ENCODE results near the gene GNAL. TPM values are rescaled to one million over a fixed set of nuclear protein-coding genes. Genes with fewer than 3 reads are reported as not detected.

The GNAL gene
- total and polyA plus RNA-seq, 3 donors from 2014 or later, result 11.6 to 12.8 (median 12.1) TPM

DNA sequence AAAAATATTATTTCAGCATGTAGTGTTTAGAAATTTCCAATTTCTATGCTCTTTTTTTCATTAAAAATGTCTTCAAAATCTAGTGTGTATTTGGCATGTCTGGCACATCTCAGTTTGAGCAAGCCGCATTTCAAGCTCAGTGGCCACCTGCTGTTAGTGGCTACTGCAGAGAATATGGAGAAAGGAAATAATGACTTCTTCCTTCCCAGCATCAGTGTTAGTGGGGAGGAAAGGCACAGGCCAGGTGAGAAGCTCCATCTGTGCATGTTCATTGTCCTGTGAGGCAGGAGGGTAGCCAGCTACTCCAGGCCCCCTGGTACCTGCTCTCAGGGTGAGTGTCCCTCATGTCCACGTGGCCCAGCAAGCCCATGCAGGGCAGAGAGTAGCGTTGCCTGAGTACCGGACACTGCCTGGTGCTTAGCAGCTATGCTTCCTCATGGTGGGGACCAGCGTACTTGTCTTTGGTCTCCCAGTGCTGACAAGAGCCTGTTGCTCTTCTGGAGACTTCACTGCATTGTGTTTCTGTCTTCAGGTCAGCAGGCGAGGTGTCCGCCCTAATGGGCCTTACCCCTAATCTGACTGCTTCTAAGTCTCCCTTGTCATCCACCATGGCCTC is 94.8 kb downstream of the GNAL start:
- TF ChIP-seq POLR2A (IDR thresholded peaks at IDR 0.05), result no peak
- TF ChIP-seq, protein P1, sequence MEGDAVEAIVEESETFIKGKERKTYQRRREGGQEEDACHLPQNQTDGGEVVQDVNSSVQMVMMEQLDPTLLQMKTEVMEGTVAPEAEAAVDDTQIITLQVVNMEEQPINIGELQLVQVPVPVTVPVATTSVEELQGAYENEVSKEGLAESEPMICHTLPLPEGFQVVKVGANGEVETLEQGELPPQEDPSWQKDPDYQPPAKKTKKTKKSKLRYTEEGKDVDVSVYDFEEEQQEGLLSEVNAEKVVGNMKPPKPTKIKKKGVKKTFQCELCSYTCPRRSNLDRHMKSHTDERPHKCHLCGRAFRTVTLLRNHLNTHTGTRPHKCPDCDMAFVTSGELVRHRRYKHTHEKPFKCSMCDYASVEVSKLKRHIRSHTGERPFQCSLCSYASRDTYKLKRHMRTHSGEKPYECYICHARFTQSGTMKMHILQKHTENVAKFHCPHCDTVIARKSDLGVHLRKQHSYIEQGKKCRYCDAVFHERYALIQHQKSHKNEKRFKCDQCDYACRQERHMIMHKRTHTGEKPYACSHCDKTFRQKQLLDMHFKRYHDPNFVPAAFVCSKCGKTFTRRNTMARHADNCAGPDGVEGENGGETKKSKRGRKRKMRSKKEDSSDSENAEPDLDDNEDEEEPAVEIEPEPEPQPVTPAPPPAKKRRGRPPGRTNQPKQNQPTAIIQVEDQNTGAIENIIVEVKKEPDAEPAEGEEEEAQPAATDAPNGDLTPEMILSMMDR (IDR thresholded peaks at IDR 0.05), result no peak
- no peak for DNase-seq
- Histone ChIP-seq H3K27me3 (no peaks in the 10 kb centered on the region), H3K4me3 (no peak overlapping the region), H3K9me3 (no peaks in the 10 kb centered on the region), H3K4me1 (no peaks in the 10 kb centered on the region), H3K36me3 (ENCODE audit: low read depth, missing control alignments) (no peaks in the 10 kb centered on the region), H3K27ac (no peak overlapping the region)
- intact Hi-C loops (cut with DNase I; ENCODE audit: low total_unique reads), result no loop called here
- 93 to 99% methylated on average over 7 of the region's 7 CpGs for WGBS, 2 donors

DNA sequence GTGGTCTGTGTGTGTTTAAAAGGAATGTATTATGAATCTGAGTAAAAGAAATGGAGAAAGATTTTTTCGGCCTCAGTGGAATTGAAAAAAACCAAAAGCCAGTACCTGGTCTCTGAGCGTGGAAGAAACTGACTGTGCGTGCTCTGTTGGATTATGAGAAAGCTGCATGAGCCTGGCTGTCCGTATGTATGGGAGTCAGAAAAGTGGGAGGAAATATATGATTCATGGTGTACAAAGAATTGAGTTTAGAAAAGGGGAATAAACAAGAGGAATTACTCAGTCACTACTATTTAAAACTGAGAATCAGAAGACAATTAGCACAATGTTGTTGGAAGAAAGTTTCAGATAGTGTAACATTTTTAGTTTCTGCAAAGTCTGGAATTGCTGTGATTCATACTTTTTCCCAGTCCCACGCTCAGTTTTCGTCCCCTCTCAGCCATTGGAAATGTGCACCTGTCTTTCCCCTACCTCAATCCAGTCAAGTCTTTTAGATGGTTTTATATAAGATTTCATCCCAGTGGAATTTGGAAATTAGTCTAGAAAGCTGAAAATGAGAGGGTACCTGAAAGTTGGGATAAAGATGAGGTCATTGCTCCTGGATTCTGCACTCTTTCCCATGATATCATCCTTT is 95.7 kb downstream of the GNAL start:
- DNase-seq, result no peak
- intact Hi-C loops (cut with DNase I; ENCODE audit: low total_unique reads), result no loop called here

DNA sequence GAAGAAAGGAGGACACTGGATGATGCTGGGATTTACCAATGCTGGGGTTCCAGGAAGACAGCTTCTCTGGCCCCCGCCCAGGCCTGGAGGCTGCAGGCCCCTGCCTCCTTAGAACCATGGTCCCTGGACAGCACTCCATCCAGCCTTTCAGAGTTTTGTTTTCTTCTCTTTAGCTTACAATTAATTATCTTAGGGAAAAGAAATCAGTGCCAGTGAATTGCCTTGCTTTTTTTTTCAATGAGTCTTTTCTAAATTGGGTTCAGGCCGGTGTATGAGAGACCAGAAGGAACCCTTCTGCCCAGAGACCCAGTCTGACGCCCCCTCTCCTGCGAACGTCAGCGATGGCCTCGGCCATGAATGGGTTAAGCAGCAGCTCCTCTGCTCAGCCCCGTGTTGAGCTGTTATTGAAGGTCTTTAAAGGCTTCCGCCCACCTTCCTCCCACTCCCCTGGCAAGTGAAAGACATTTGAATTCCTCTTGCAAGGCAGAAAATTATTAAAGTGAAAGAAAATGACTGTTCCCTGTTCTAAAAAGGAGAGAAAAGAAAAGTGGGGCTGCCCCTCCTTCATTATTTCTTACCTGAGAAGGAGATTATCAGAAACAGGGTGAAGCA is 96.5 kb downstream of the GNAL start:
- no peaks in the 10 kb centered on the region for H3K36me3 ChIP-seq (ENCODE audit: low read depth, missing control alignments)
- 19 to 31% methylated on average over 9 of the region's 9 CpGs for WGBS, 2 donors
- no peak overlapping the region for H3K4me3 ChIP-seq
- no peaks in the 10 kb centered on the region for H3K9me3 ChIP-seq
- DNase-seq, result no peak
- intact Hi-C loops (cut with DNase I; ENCODE audit: low total_unique reads), result no loop called here
- no peak overlapping the region for H3K27ac ChIP-seq
- TF ChIP-seq, protein P1 (IDR thresholded peaks at IDR 0.05), result no peak
- no peak for TF ChIP-seq POLR2A (IDR thresholded peaks at IDR 0.05)
- H3K4me1 ChIP-seq, result no peaks in the 10 kb centered on the region
- no peaks in the 10 kb centered on the region for H3K27me3 ChIP-seq

More for the DNA sequence above, 95.7 kb downstream of the GNAL start:
- Histone ChIP-seq H3K9me3 (no peaks in the 10 kb centered on the region), H3K27me3 (no peaks in the 10 kb centered on the region), H3K36me3 (ENCODE audit: low read depth, missing control alignments) (no peaks in the 10 kb centered on the region), H3K4me1 (no peaks in the 10 kb centered on the region), H3K4me3 (no peak overlapping the region), H3K27ac (no peak overlapping the region)
- no peak for TF ChIP-seq POLR2A (IDR thresholded peaks at IDR 0.05)
- TF ChIP-seq, protein P1 (IDR thresholded peaks at IDR 0.05), result no peak
- WGBS, 2 donors, result 76 to 95% methylated on average over 6 of the region's 6 CpGs

DNA sequence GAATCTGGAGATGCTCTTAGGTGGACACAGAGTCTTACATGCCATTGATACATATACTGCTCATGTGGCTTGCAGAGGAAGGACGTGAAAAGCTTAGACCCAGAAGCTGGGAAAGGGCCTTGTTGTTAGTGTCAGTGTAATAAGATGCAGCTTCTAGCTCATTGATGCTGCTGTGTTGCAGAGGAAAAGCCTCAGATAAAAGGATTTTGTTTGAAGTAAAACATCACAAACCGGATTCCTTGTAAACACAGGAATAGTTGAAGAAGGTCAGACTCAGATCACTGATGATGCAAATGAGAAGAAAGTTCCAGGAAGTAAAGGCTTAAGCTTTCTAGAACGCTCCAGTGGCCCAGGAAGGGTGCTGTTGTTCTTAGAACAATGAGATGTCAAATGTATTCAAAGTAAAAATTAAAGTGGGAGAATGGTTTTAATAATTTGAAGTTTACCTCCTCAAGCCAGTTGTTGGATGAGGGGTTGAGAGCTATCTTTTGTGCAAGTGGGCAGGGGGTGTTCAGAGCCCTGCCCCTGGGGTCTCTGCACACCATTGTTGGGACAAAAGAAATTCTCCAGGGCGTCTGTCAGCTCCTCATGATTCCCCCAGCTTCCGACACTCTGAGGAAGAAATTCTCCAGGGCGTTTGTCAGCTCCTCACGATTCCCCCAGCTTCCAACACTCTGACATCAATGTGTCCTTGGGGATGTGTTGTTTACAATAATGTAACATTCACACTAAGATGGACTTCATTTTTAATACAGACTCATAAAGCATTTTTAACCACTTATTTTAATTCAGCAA is 100.8 kb downstream of the GNAL start:
- Histone ChIP-seq H3K27me3 (no peaks in the 10 kb centered on the region), H3K36me3 (ENCODE audit: low read depth, missing control alignments) (no peaks in the 10 kb centered on the region), H3K9me3 (no peaks in the 10 kb centered on the region), H3K27ac (no peak overlapping the region), H3K4me3 (no peak overlapping the region), H3K4me1 (no peaks in the 10 kb centered on the region)
- DNase-seq, result no peak
- TF ChIP-seq, protein P1 (IDR thresholded peaks at IDR 0.05), result no peak
- TF ChIP-seq POLR2A (IDR thresholded peaks at IDR 0.05), result no peak
- intact Hi-C loops (cut with DNase I; ENCODE audit: low total_unique reads), result no loop called here
- 46 to 50% methylated on average over 7 of the region's 7 CpGs for WGBS, 2 donors

Data from testis (tissue), 3 donors.